ENCODE results near the gene CAMK2D. TPM values are rescaled to one million over a fixed set of nuclear protein-coding genes. Genes with fewer than 3 reads are reported as not detected.

Gene CAMK2D
- total RNA-seq, 1 experiment from 2014 or later = 9.0 TPM

DNA sequence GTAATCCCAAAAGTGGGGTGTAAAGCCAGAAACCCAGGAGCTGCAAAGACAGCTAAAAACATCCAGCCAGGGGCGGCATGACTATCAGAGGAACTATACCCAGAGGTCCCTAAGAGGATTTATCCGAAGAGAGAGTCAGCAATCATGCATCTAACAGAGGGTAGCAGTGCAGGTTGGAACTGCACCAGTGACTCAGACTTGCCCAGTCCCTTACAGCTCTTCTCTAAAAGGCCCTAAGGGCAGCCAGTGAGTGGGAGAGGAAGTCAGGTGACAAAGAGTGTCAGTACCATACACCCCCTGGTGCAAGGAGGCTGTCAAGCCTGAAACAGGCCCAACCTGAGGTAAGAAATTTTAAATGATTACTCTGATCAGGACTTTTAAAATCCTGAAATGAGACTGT is 88.1 kb downstream of the CAMK2D start:
- H3K9me3 Mint-ChIP-seq = no peaks in the 10 kb centered on the region
- Histone ChIP-seq H4K5ac (ENCODE audit: insufficient read length, low read depth, low read length) (no peak overlapping the region), H3K23me2 (ENCODE audit: insufficient read length, low read depth, low read length, poor library complexity, severe bottlenecking) (no peaks in the 10 kb centered on the region), H2AK5ac (ENCODE audit: insufficient read length, low read length) (no peak overlapping the region), H2BK12ac (ENCODE audit: insufficient read length, low read depth, low read length) (no peak overlapping the region), H3K14ac (ENCODE audit: insufficient read depth, low read length) (no peak overlapping the region), H4K20me1 (ENCODE audit: control insufficient read depth, insufficient read depth, insufficient read length) (no peaks in the 10 kb centered on the region), H2BK120ac (ENCODE audit: low read depth, low read length, poor library complexity, severe bottlenecking) (no peak overlapping the region), H3K27ac (ENCODE audit: insufficient read length, low read depth, low read length) (no peak overlapping the region), H2AFZ (ENCODE audit: low read length) (no peak overlapping the region), H3K23ac (ENCODE audit: insufficient read length, low read depth, low read length) (no peak overlapping the region), H4K91ac (ENCODE audit: insufficient read length, low read depth, low read length) (no peak overlapping the region), H3K9me3 (ENCODE audit: control insufficient read depth, low read depth, low read length) (no peaks in the 10 kb centered on the region), H3K4me2 (ENCODE audit: insufficient read depth, insufficient read length, low read length) (no peak overlapping the region), H3K27me3 (ENCODE audit: insufficient read depth, low read length) (no peaks in the 10 kb centered on the region), H3K18ac (ENCODE audit: insufficient read length, low read depth, low read length) (no peak overlapping the region), H3K4ac (ENCODE audit: low read depth, low read length) (no peak overlapping the region), H3K9ac (ENCODE audit: extremely low read depth, insufficient read length, low read length) (no peak overlapping the region), H3K4me1 (ENCODE audit: insufficient read depth, low read length) (no peaks in the 10 kb centered on the region), H2BK15ac (ENCODE audit: low read depth, low read length) (no peak overlapping the region), H4K8ac (replicated peaks; ENCODE audit: insufficient read length, low read depth, low read length) (no peak overlapping the region), H3K79me1 (ENCODE audit: insufficient read depth, low read depth, low read length, poor library complexity, severe bottlenecking) (no peaks in the 10 kb centered on the region), H2BK5ac (ENCODE audit: insufficient read length, low read length) (no peak overlapping the region), H3T11ph (ENCODE audit: low read length) (no peak overlapping the region), H3K56ac (ENCODE audit: insufficient read length, low read depth, low read length) (no peak overlapping the region), H3K79me2 (ENCODE audit: insufficient read depth, low read length) (no peaks in the 10 kb centered on the region), H2BK20ac (ENCODE audit: low read depth, low read length, poor library complexity, severe bottlenecking) (no peak overlapping the region)
- no CpG with 5 or more reads among the region's 2 CpGs for WGBS (ENCODE audit: extremely low coverage, insufficient read length, low lambda C conversion rate)
- no peak overlapping the region for H3K4me3 Mint-ChIP-seq
- no peaks in the 10 kb centered on the region for H3K27me3 Mint-ChIP-seq (ENCODE audit: low read depth)
- DNase-seq = peak; percentile 47
- no peaks in the 10 kb centered on the region for H3K36me3 Mint-ChIP-seq (ENCODE audit: insufficient read depth in 1 of 3, low read depth in 3 of 3)
- peaks cover 3 to 7% of the 10 kb centered on the region in 2 experiments; a peak in 2 of 4 replicates for H3K4me1 Mint-ChIP-seq
- TF ChIP-seq, protein P1, sequence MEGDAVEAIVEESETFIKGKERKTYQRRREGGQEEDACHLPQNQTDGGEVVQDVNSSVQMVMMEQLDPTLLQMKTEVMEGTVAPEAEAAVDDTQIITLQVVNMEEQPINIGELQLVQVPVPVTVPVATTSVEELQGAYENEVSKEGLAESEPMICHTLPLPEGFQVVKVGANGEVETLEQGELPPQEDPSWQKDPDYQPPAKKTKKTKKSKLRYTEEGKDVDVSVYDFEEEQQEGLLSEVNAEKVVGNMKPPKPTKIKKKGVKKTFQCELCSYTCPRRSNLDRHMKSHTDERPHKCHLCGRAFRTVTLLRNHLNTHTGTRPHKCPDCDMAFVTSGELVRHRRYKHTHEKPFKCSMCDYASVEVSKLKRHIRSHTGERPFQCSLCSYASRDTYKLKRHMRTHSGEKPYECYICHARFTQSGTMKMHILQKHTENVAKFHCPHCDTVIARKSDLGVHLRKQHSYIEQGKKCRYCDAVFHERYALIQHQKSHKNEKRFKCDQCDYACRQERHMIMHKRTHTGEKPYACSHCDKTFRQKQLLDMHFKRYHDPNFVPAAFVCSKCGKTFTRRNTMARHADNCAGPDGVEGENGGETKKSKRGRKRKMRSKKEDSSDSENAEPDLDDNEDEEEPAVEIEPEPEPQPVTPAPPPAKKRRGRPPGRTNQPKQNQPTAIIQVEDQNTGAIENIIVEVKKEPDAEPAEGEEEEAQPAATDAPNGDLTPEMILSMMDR (conservative IDR thresholded peaks at IDR 0.05) = 0 out of 3 replicates have a peak, but pooled peaks have one; percentile 15
- no peak overlapping the region for H3K27ac Mint-ChIP-seq
